ENCODE data around the gene IGFBP3. TPM values are rescaled to one million over a fixed set of nuclear protein-coding genes. Genes with fewer than 3 reads are reported as not detected.

The IGFBP3 gene
- total RNA-seq, 3 donors from 2014 or later: 27.0 to 41.5 (median 40.6) TPM

GRCh38 chr7:45897042-45897690 lies 23.9 kb downstream of the IGFBP3 start:
- Histone ChIP-seq H3K36me3 (ENCODE audit: low read depth) (no peaks in the 10 kb centered on the region), H3K9me3 (no peaks in the 10 kb centered on the region), H3K4me3 (no peak overlapping the region), H3K4me1 (ENCODE audit: low read depth) (no peaks in the 10 kb centered on the region)
- no peak for DNase-seq
- ATAC-seq: no peak
- intact Hi-C loops (cut with DNase I, micrococcal nuclease): no loop called here
- TF ChIP-seq CTCF (IDR thresholded peaks at IDR 0.05): no peak

DNA sequence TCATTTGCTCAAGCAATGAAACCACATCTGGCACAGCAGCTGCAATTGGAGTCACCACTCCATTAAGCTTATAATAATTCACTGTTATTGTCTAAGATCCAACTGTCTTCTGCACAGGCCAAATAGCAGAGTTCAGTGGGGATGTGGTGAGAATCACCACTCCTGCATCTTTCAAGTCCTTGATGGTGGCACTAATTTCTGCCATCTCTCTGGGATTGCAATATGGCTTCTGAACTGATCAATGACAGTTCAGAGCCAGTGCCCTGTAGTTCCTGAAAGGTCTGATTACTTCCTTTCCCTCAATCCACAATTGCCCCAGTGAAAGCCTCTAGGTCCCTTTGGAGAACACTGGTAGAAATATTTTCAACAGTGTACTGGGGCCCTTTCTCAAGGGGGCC lies 26.4 kb downstream of the IGFBP3 start:
- ATAC-seq: no peak
- Histone ChIP-seq H3K4me1 (ENCODE audit: low read depth) (no peaks in the 10 kb centered on the region), H3K9me3 (no peaks in the 10 kb centered on the region), H3K4me3 (no peak overlapping the region), H3K36me3 (ENCODE audit: low read depth) (no peaks in the 10 kb centered on the region)
- no peak for TF ChIP-seq CTCF (IDR thresholded peaks at IDR 0.05)
- intact Hi-C loops (cut with DNase I, micrococcal nuclease): no loop called here
- DNase-seq: no peak

- TF ChIP-seq CTCF (IDR thresholded peaks at IDR 0.05): no peak
- intact Hi-C loops (cut with DNase I, micrococcal nuclease): no loop called here
- ATAC-seq: no peak
- DNase-seq: no peak
- Histone ChIP-seq H3K36me3 (ENCODE audit: low read depth) (no peaks in the 10 kb centered on the region), H3K9me3 (no peaks in the 10 kb centered on the region), H3K4me1 (ENCODE audit: low read depth) (no peaks in the 10 kb centered on the region), H3K4me3 (no peak overlapping the region)
These were observed 26.9 kb downstream of the IGFBP3 start for GRCh38 chr7:45893996-45894664.

- DNase-seq (no peak), ATAC-seq (no peak)
- no peak for TF ChIP-seq CTCF (IDR thresholded peaks at IDR 0.05)
- H3K4me3 ChIP-seq: no peak overlapping the region
- intact Hi-C loops (cut with DNase I, micrococcal nuclease): no loop called here
- no peaks in the 10 kb centered on the region for H3K9me3 ChIP-seq
- no peaks in the 10 kb centered on the region for H3K36me3 ChIP-seq (ENCODE audit: low read depth)
- no peaks in the 10 kb centered on the region for H3K4me1 ChIP-seq (ENCODE audit: low read depth)
These were observed 27.6 kb downstream of the IGFBP3 start for GRCh38 chr7:45893374-45893995.

- Histone ChIP-seq H3K4me1 (ENCODE audit: low read depth) (no peaks in the 10 kb centered on the region), H3K4me3 (no peak overlapping the region), H3K9me3 (no peaks in the 10 kb centered on the region), H3K36me3 (ENCODE audit: low read depth) (no peaks in the 10 kb centered on the region)
- no peak for TF ChIP-seq CTCF (IDR thresholded peaks at IDR 0.05)
- intact Hi-C loops (cut with DNase I, micrococcal nuclease): no loop called here
- no peak for DNase-seq
- no peak for ATAC-seq
These were observed 28.6 kb downstream of the IGFBP3 start for GRCh38 chr7:45892407-45893035.
